Brain microvascular endothelial cell (primary cell): Measurements from ENCODE around the gene PIK3C2G.

Source experiments
- DNase-seq: peaks from one replicate; pipeline ENCODE4 v3.0.0-alpha.2; 2020
- H3K27ac ChIP-seq: fragments of 250-450 bp; sonication (Bioruptor Pico); 2 replicates; pipeline ENCODE4 v1.5.1; 2020; ENCODE audit warnings: mild to moderate bottlenecking, moderate library complexity
- H3K27me3 ChIP-seq: fragments of 250-450 bp; sonication (Bioruptor Pico); replicated peaks from 2 replicates; pipeline ENCODE4 v1.5.1; 2020; ENCODE audit warnings: mild to moderate bottlenecking
- H3K36me3 ChIP-seq: fragments of 250-450 bp; sonication (Bioruptor Pico); replicated peaks from 2 replicates; pipeline ENCODE4 v1.5.1; 2020; ENCODE audit warnings: mild to moderate bottlenecking
- H3K4me3 ChIP-seq: 2 replicates; pipeline ENCODE4 v1.5.1; 2011; ENCODE audit warnings: low read depth, mild to moderate bottlenecking, control low read depth, low read length, moderate library complexity
- CTCF ChIP-seq: IDR thresholded peaks from 2 replicates; pipeline ENCODE4 v1.5.1; 2011; ENCODE audit warnings: low read depth, mild to moderate bottlenecking, moderate library complexity, low read length, control low read depth, inconsistent platforms; ENCODE audit errors: missing control alignments
- in situ Hi-C: cut with HindIII; loops from 2 replicates; pipeline ENCODE4 v1.10.0; 2017; ENCODE audit warnings: low sequenced_read_pairs, low pct_ligation_motif_present

The PIK3C2G gene

GRCh38 chr12:18586581-18586980 is 325.3 kb downstream of the PIK3C2G start:
- DNase-seq = no peak
- Histone ChIP-seq H3K27ac (no peak overlapping the region), H3K4me3 (no peak overlapping the region), H3K27me3 (no peaks in the 10 kb centered on the region), H3K36me3 (no peaks in the 10 kb centered on the region)
- TF ChIP-seq CTCF = no peak
- in situ Hi-C loops = no loop called here

GRCh38 chr12:18589316-18589715 is 328.0 kb downstream of the PIK3C2G start:
- no peaks in the 10 kb centered on the region for H3K36me3 ChIP-seq
- in situ Hi-C loops = no loop called here
- H3K27ac ChIP-seq = no peak overlapping the region
- DNase-seq = no peak
- no peak for TF ChIP-seq CTCF
- H3K4me3 ChIP-seq = no peak overlapping the region
- no peaks in the 10 kb centered on the region for H3K27me3 ChIP-seq

GRCh38 chr12:18591473-18591872 is 330.2 kb downstream of the PIK3C2G start:
- DNase-seq = no peak
- no peak for TF ChIP-seq CTCF
- in situ Hi-C loops = no loop called here
- Histone ChIP-seq H3K27me3 (no peaks in the 10 kb centered on the region), H3K27ac (no peak overlapping the region), H3K36me3 (no peaks in the 10 kb centered on the region), H3K4me3 (no peak overlapping the region)

GRCh38 chr12:18595412-18595811 is 334.1 kb downstream of the PIK3C2G start:
- in situ Hi-C loops = no loop called here
- TF ChIP-seq CTCF = no peak

GRCh38 chr12:18601962-18602361 is 340.6 kb downstream of the PIK3C2G start:
- no peaks in the 10 kb centered on the region for H3K36me3 ChIP-seq
- in situ Hi-C loops = no loop called here
- no peak for TF ChIP-seq CTCF
- H3K27me3 ChIP-seq = no peaks in the 10 kb centered on the region
- H3K27ac ChIP-seq = no peak overlapping the region
- no peak for DNase-seq
- H3K4me3 ChIP-seq = no peak overlapping the region

More at GRCh38 chr12:18595412-18595811, 334.1 kb downstream of the PIK3C2G start:
- no peaks in the 10 kb centered on the region for H3K36me3 ChIP-seq
- no peak overlapping the region for H3K4me3 ChIP-seq
- H3K27ac ChIP-seq = no peak overlapping the region
- no peaks in the 10 kb centered on the region for H3K27me3 ChIP-seq
- no peak for DNase-seq

- H3K4me3 ChIP-seq = no peak overlapping the region
- no peak for TF ChIP-seq CTCF
- no peak overlapping the region for H3K27ac ChIP-seq
- no peaks in the 10 kb centered on the region for H3K36me3 ChIP-seq
- no peak for DNase-seq
- H3K27me3 ChIP-seq = no peaks in the 10 kb centered on the region
- in situ Hi-C loops = no loop called here
Observed at GRCh38 chr12:18612971-18613370, 351.7 kb downstream of the PIK3C2G start.
